GM18520 (cell line): ENCODE results near the gene TEX38.
"Not testable (repeated sequence)": the region's sequence is repeated elsewhere in the genome, so short reads cannot be mapped to it uniquely, and the experiment has no call there.

Source experiments
- ATAC-seq: cut with Tn5 transposase; IDR thresholded peaks from one replicate; pipeline ENCODE4 v1.9.1; 2021; ENCODE audit not compliant: unreplicated experiment

Gene TEX38

GRCh38 chr1:46671554-46671953, at the start of gene TEX38:
TEX38 (plus strand) TSS chr1:46671854; CDS start chr1:46671935, 81 bp downstream.
- no peak for ATAC-seq

GRCh38 chr1:46621930-46622329, 49.7 kb upstream of the TEX38 start:
- no peak for ATAC-seq

GRCh38 chr1:46622344-46622743, 49.3 kb upstream of the TEX38 start:
- no peak for ATAC-seq

- no peak for ATAC-seq
Observed at GRCh38 chr1:46623743-46624644, 47.7 kb upstream of the TEX38 start.

GRCh38 chr1:46630719-46631118, 40.9 kb upstream of the TEX38 start:
- no peak for ATAC-seq

- ATAC-seq: no peak
Observed at GRCh38 chr1:46635205-46635604, 36.4 kb upstream of the TEX38 start.

- ATAC-seq: no peak
Observed at GRCh38 chr1:46637444-46638083, 34.1 kb upstream of the TEX38 start.

- no peak for ATAC-seq
Observed at GRCh38 chr1:46638921-46639320, 32.7 kb upstream of the TEX38 start.

- no peak for ATAC-seq
Observed at GRCh38 chr1:46639547-46639946, 32.1 kb upstream of the TEX38 start.

- no peak for ATAC-seq
Observed at GRCh38 chr1:46642115-46642680, 29.5 kb upstream of the TEX38 start.

GRCh38 chr1:46643368-46643775, 28.3 kb upstream of the TEX38 start:
- no peak for ATAC-seq

- ATAC-seq: no peak
Observed at GRCh38 chr1:46645815-46646214, 25.8 kb upstream of the TEX38 start.

GRCh38 chr1:46646331-46646730, 25.3 kb upstream of the TEX38 start:
- no peak for ATAC-seq

- no peak for ATAC-seq
Observed at GRCh38 chr1:46646844-46647243, 24.8 kb upstream of the TEX38 start.

- ATAC-seq: no peak
Observed at GRCh38 chr1:46647611-46648010, 24.0 kb upstream of the TEX38 start.

GRCh38 chr1:46649764-46650163, 21.9 kb upstream of the TEX38 start:
- ATAC-seq: no peak

GRCh38 chr1:46650491-46650890, 21.2 kb upstream of the TEX38 start:
- ATAC-seq: no peak

GRCh38 chr1:46651152-46651551, 20.5 kb upstream of the TEX38 start:
- ATAC-seq: not testable (repeated sequence)

GRCh38 chr1:46652321-46653100, 19.1 kb upstream of the TEX38 start:
- ATAC-seq: no peak

- ATAC-seq: no peak
Observed at GRCh38 chr1:46653405-46653958, 18.2 kb upstream of the TEX38 start.

GRCh38 chr1:46654012-46654411, 17.6 kb upstream of the TEX38 start:
- no peak for ATAC-seq
